ENCODE results near the gene NCAPG2. TPM values are rescaled to one million over a fixed set of nuclear protein-coding genes. Genes with fewer than 3 reads are reported as not detected.

The NCAPG2 gene
- polyA plus RNA-seq, 1 of the 3 experiments (the other 2 are of a cell fraction) = 25.0 TPM

DNA sequence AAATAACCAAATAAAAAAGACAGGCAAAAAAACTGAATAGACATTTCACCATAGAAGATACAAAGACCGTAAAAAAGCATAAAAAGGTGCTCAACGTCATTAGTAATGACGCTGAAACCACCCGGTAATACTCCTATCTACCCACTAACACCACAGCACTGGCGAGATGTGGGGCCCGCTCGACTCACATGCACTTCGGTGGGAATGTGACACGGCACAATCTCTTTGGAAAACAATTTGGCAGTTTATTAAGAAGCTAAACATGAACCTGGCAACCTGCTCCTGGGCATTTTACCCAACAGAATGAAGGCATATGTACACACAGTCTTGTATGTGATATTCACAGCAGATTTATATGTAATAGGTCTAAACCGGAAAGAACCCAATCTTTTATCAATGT is 42.8 kb upstream of the NCAPG2 start:
- no peak overlapping the region for H3K4me2 ChIP-seq
- H2AFZ ChIP-seq (ENCODE audit: low read depth) = no peak overlapping the region
- H3K9me3 ChIP-seq = no peaks in the 10 kb centered on the region
- ChIA-PET POLR2A (no interaction called here), CTCF (no interaction called here)
- no peak overlapping the region for H3K9ac ChIP-seq
- no peaks in the 10 kb centered on the region for H4K20me1 ChIP-seq (ENCODE audit: insufficient read depth)
- 97% methylated on average over 10 of the region's 10 CpGs for WGBS (ENCODE audit: low lambda C conversion rate)
- TF ChIP-seq YY1 (IDR thresholded peaks at IDR 0.05; ENCODE audit: low read depth) (no peak), EP300 (IDR thresholded peaks at IDR 0.05; ENCODE audit: borderline replicate concordance in 1 of 2, low read depth in 1 of 2, low read length in 1 of 2) (no peak), RXRA (IDR thresholded peaks at IDR 0.05; ENCODE audit: borderline replicate concordance, low read depth) (no peak), RCOR1 (IDR thresholded peaks at IDR 0.05; ENCODE audit: low read length) (no peak), TCF12 (IDR thresholded peaks at IDR 0.05) (no peak), FOSL2 (IDR thresholded peaks at IDR 0.05; ENCODE audit: borderline replicate concordance, low read depth) (no peak), FOXJ3 (CRISPR knock-in tag; IDR thresholded peaks at IDR 0.05) (no peak), SIN3A (IDR thresholded peaks at IDR 0.05; ENCODE audit: borderline replicate concordance, low read depth, low read length) (no peak), RFX5 (IDR thresholded peaks at IDR 0.05; ENCODE audit: low read length) (no peak), TAF1 (IDR thresholded peaks at IDR 0.05; ENCODE audit: borderline replicate concordance, low read depth, low read length) (no peak), EZH2phosphoT487 (IDR thresholded peaks at IDR 0.05; ENCODE audit: borderline replicate concordance, low read depth) (no peak), FOXM1 (IDR thresholded peaks at IDR 0.05; ENCODE audit: low read depth) (no peak), NRF1 (IDR thresholded peaks at IDR 0.05; ENCODE audit: low read depth, low read length) (no peak), JUND (IDR thresholded peaks at IDR 0.05) (no peak)
- TF ChIP-seq, protein P1, sequence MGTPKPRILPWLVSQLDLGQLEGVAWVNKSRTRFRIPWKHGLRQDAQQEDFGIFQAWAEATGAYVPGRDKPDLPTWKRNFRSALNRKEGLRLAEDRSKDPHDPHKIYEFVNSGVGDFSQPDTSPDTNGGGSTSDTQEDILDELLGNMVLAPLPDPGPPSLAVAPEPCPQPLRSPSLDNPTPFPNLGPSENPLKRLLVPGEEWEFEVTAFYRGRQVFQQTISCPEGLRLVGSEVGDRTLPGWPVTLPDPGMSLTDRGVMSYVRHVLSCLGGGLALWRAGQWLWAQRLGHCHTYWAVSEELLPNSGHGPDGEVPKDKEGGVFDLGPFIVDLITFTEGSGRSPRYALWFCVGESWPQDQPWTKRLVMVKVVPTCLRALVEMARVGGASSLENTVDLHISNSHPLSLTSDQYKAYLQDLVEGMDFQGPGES (IDR thresholded peaks at IDR 0.05; ENCODE audit: low read depth, low read length) = no peak
- TF ChIP-seq, protein P2, sequence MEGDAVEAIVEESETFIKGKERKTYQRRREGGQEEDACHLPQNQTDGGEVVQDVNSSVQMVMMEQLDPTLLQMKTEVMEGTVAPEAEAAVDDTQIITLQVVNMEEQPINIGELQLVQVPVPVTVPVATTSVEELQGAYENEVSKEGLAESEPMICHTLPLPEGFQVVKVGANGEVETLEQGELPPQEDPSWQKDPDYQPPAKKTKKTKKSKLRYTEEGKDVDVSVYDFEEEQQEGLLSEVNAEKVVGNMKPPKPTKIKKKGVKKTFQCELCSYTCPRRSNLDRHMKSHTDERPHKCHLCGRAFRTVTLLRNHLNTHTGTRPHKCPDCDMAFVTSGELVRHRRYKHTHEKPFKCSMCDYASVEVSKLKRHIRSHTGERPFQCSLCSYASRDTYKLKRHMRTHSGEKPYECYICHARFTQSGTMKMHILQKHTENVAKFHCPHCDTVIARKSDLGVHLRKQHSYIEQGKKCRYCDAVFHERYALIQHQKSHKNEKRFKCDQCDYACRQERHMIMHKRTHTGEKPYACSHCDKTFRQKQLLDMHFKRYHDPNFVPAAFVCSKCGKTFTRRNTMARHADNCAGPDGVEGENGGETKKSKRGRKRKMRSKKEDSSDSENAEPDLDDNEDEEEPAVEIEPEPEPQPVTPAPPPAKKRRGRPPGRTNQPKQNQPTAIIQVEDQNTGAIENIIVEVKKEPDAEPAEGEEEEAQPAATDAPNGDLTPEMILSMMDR (IDR thresholded peaks at IDR 0.05) = no peak
- TF ChIP-seq, protein P3, sequence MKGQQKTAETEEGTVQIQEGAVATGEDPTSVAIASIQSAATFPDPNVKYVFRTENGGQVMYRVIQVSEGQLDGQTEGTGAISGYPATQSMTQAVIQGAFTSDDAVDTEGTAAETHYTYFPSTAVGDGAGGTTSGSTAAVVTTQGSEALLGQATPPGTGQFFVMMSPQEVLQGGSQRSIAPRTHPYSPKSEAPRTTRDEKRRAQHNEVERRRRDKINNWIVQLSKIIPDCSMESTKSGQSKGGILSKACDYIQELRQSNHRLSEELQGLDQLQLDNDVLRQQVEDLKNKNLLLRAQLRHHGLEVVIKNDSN (IDR thresholded peaks at IDR 0.05; ENCODE audit: borderline replicate concordance, low read depth) = no peak
- no peaks in the 10 kb centered on the region for H3K27me3 ChIP-seq (ENCODE audit: insufficient read depth)
- no peak overlapping the region for H3K4me3 ChIP-seq (ENCODE audit: low read depth in 2 of 2, low read length in 1 of 2)
- H3K36me3 ChIP-seq (replicated peaks in 1 of 2; ENCODE audit: control insufficient read depth in 1 of 2, insufficient read depth in 2 of 2, low read length in 1 of 2) = peaks cover 40 to 85% of the 10 kb centered on the region in 2 experiments
- no peaks in the 10 kb centered on the region for H3K79me2 ChIP-seq (ENCODE audit: insufficient read depth)
- no peaks in the 10 kb centered on the region for H3F3A ChIP-seq (replicated peaks; ENCODE audit: insufficient read depth)
- H3K4me1 ChIP-seq (ENCODE audit: control insufficient read depth in 1 of 2, insufficient read depth in 2 of 2, low read depth in 1 of 2, low read length in 1 of 2) = no peaks in the 10 kb centered on the region
- no peak overlapping the region for H3K27ac ChIP-seq (ENCODE audit: low read depth in 2 of 2, low read length in 1 of 2)
- no peak for DNase-seq
- H3K9me2 ChIP-seq = no peaks in the 10 kb centered on the region

Measured in SK-N-SH (cell line).